ENCODE data around the gene PLEKHJ1. TPM values are rescaled to one million over a fixed set of nuclear protein-coding genes. Genes with fewer than 3 reads are reported as not detected.

Gene PLEKHJ1
- total and polyA plus RNA-seq, 2 of the 13 experiments (the other 11 are each of a cell fraction or from before 2014, with no cell fraction given) = 70.5 to 130 TPM

DNA sequence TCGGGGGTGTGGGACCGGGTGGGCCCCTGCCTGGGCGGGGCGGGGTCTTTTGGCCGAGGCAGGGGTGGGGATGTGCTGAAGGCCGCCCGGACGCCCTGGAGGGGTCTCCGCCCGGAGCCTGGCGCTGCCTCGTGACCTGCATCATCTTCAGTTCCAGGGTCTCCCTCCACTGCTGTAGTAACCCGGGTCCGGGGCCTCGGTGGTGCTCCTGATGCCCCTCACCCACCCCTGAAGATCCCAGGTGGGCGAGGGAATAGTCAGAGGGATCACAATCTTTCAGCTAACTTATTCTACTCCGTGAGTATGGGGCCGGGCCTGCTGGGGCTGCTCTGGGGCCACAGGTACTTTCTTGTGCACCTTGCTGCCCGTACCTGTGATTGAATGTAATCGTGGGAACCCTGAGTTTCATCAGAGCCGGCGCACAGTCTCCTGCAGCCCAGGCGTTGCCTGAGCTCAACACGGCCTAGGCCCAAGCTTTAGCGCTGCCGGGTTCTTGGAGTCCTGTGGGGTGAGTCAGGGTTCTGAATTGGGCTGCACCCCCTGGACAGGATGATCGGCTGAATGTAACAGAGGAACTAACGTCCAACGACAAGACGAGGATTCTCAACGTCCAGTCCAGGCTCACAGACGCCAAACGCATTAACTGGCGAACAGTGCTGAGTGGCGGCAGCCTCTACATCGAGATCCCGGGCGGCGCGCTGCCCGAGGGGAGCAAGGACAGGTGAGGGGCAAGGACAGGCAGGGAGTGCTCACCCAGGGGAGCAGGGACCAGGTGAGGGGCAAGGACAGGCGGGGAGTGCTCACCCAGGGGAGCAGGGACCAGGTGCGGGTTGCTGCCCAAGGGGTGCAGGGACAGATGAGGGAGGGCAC, 35.3 kb upstream of the PLEKHJ1 start (continued):
- TF ChIP-seq ZNF660 (CRISPR knock-in tag; IDR thresholded peaks at IDR 0.05; ENCODE audit: borderline replicate concordance, low read depth) (no peak), ONECUT2 (CRISPR knock-in tag; IDR thresholded peaks at IDR 0.05) (no peak), POLR2A (IDR thresholded peaks at IDR 0.05; ENCODE audit: insufficient read depth in 1 of 2, low read depth in 2 of 2, low read length in 2 of 2) (peak in 1 of 2 experiments; percentile 27; a peak in 1 of 4 replicates), RAD51 (IDR thresholded peaks at IDR 0.05; ENCODE audit: borderline replicate concordance) (no peak), GATAD2A (CRISPR knock-in tag; IDR thresholded peaks at IDR 0.05) (no peak), MAFG (CRISPR knock-in tag; IDR thresholded peaks at IDR 0.05) (no peak), NBN (conservative IDR thresholded peaks at IDR 0.05) (no peak), WIZ (CRISPR knock-in tag; IDR thresholded peaks at IDR 0.05) (no peak), SRY (CRISPR knock-in tag; IDR thresholded peaks at IDR 0.05) (0 out of 2 replicates have a peak, but pooled peaks have one; percentile 20)

- Histone ChIP-seq H3K9me3 (ENCODE audit: low read length) (no peaks in the 10 kb centered on the region), H3K4me1 (ENCODE audit: insufficient read depth, low read length) (peaks cover 57% of the 10 kb centered on the region), H3K36me3 (replicated peaks in 1 of 2; ENCODE audit: control insufficient read depth in 1 of 2, insufficient read depth in 2 of 2, low read length in 2 of 2) (peaks cover 4 to 17% of the 10 kb centered on the region in 2 experiments; a peak in 4 of 5 replicates), H2AFZ (ENCODE audit: low read length) (no peak overlapping the region), H3K27ac (ENCODE audit: extremely low read length, insufficient read depth, low read length) (peak overlapping the region; percentile 87), H3K27me3 (ENCODE audit: control insufficient read depth in 1 of 2, insufficient read depth in 2 of 2, low read length in 2 of 2) (no peaks in the 10 kb centered on the region; a peak in 1 of 5 replicates), H3K9ac (ENCODE audit: insufficient read depth, low read depth, low read length) (peak overlapping the region; percentile 96), H4K20me1 (ENCODE audit: insufficient read depth, low read length) (peaks cover 56% of the 10 kb centered on the region), H3K4me3 (replicated peaks in 1 of 3; ENCODE audit: insufficient read depth in 1 of 3, low read depth in 2 of 3, low read length in 3 of 3) (peak overlapping the region; percentile 93 to 96 (median 94)), H3K4me2 (ENCODE audit: low read depth, low read length) (peak overlapping the region; percentile 85), H3K79me2 (ENCODE audit: insufficient read depth, low read length) (peaks cover 39% of the 10 kb centered on the region)
- intact Hi-C loops (cut with micrococcal nuclease; ENCODE audit: unreplicated experiment) = loop anchor here (5.0 kb wide), 1 partner anchor 33 kb away; the partner anchor contains the start of genes PLEKHJ1 and SF3A2
- ChIA-PET CTCF (ENCODE audit: low intra/inter-chr PET ratio, low total read pairs) (no interaction called here), POLR2A (interaction anchor here (0.8 to 2.9 kb wide), 6 partner anchors 11 to 122 kb away, joined by 3 to 11 read pairs (median 4); no protein-coding TSS in a partner anchor)
- FAIRE-seq (no peak), ATAC-seq (peak; percentile 4), DNase-seq (ENCODE audit: low spot score) (peak; percentile 44)
- in situ Hi-C loops (cut with HindIII; ENCODE audit: extremely low pct_ligation_motif_present, low pct_unique_long_range_greater_than_20kb) = no loop called here
- WGBS (ENCODE audit: low lambda C conversion rate) = 0% methylated on average over 10 of the region's 88 CpGs
- BruUV-seq (replicated peaks) = no TSS peak
- TF ChIP-seq, protein P1, sequence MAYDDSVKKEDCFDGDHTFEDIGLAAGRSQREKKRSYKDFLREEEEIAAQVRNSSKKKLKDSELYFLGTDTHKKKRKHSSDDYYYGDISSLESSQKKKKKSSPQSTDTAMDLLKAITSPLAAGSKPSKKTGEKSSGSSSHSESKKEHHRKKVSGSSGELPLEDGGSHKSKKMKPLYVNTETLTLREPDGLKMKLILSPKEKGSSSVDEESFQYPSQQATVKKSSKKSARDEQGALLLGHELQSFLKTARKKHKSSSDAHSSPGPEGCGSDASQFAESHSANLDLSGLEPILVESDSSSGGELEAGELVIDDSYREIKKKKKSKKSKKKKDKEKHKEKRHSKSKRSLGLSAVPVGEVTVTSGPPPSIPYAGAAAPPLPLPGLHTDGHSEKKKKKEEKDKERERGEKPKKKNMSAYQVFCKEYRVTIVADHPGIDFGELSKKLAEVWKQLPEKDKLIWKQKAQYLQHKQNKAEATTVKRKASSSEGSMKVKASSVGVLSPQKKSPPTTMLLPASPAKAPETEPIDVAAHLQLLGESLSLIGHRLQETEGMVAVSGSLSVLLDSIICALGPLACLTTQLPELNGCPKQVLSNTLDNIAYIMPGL (CRISPR knock-in tag; IDR thresholded peaks at IDR 0.05; ENCODE audit: borderline replicate concordance in 1 of 2, low read depth in 1 of 2) = peak in 1 of 2 experiments; percentile 38; a peak in 1 of 4 replicates
- TF ChIP-seq RXRB (CRISPR knock-in tag; IDR thresholded peaks at IDR 0.05; ENCODE audit: borderline replicate concordance) = 0 out of 2 replicates have a peak, but pooled peaks have one; percentile 12
- TF ChIP-seq ZBTB25 (CRISPR knock-in tag; IDR thresholded peaks at IDR 0.05) = peak; percentile 62; the same call in 1 of the 2 replicates
- TF ChIP-seq THAP11 (CRISPR knock-in tag; IDR thresholded peaks at IDR 0.05) = peak; percentile 41; the same call in 1 of the 2 replicates
- 0 out of 2 replicates have a peak, but pooled peaks have one; percentile 37 for TF ChIP-seq MTF2 (CRISPR knock-in tag; IDR thresholded peaks at IDR 0.05; ENCODE audit: borderline replicate concordance)
- no peak for TF ChIP-seq MLLT10 (CRISPR knock-in tag; IDR thresholded peaks at IDR 0.05)
- peak; percentile 54; the same call in 1 of the 2 replicates for TF ChIP-seq RAD21 (CRISPR knock-in tag; IDR thresholded peaks at IDR 0.05)
- peak; percentile 55 for TF ChIP-seq RBM22 (optimal IDR thresholded peaks at IDR 0.05; ENCODE audit: low read length)
- peak; percentile 43; the same call in 1 of the 2 replicates for TF ChIP-seq ZFX (CRISPR knock-in tag; IDR thresholded peaks at IDR 0.05; ENCODE audit: low read depth)
- peak; percentile 42 for TF ChIP-seq PHF8 (CRISPR knock-in tag; IDR thresholded peaks at IDR 0.05)
- peak; percentile 76 for TF ChIP-seq ZFY (CRISPR knock-in tag; IDR thresholded peaks at IDR 0.05)
Measured at GRCh38 chr19:2270423-2271233, 34.5 kb upstream of the PLEKHJ1 start.
